Skeletal muscle satellite cell (primary cell): ENCODE data around the gene SLC39A11.

Experiments
- H3K27me3 ChIP-seq: 2 replicates; pipeline ENCODE4 v1.7.0; 2013; ENCODE audit warnings: low read length; ENCODE audit not compliant: control insufficient read depth, insufficient read depth
- H3K36me3 ChIP-seq: 2 replicates; pipeline ENCODE4 v1.7.0; 2013; ENCODE audit warnings: mild to moderate bottlenecking, control low read depth, low read length; ENCODE audit not compliant: insufficient read depth
- H3K4me1 ChIP-seq: 2 replicates; pipeline ENCODE4 v1.7.0; 2013; ENCODE audit warnings: low read length; ENCODE audit not compliant: control insufficient read depth, insufficient read depth
- H3K4me2 ChIP-seq: 2 replicates; pipeline ENCODE4 v1.7.0; 2013; ENCODE audit warnings: mild to moderate bottlenecking, low read length
- H3K4me3 ChIP-seq: 2 replicates; pipeline ENCODE4 v1.7.0; 2013; ENCODE audit warnings: low read length
- H3K9ac ChIP-seq: 2 replicates; pipeline ENCODE4 v1.7.0; 2013; ENCODE audit warnings: mild to moderate bottlenecking, low read depth, low read length, moderate library complexity
- H3K9me3 ChIP-seq: replicated peaks from 2 replicates; pipeline ENCODE4 v1.7.0; 2013; ENCODE audit warnings: mild to moderate bottlenecking, control low read depth, low read length

Gene SLC39A11

DNA sequence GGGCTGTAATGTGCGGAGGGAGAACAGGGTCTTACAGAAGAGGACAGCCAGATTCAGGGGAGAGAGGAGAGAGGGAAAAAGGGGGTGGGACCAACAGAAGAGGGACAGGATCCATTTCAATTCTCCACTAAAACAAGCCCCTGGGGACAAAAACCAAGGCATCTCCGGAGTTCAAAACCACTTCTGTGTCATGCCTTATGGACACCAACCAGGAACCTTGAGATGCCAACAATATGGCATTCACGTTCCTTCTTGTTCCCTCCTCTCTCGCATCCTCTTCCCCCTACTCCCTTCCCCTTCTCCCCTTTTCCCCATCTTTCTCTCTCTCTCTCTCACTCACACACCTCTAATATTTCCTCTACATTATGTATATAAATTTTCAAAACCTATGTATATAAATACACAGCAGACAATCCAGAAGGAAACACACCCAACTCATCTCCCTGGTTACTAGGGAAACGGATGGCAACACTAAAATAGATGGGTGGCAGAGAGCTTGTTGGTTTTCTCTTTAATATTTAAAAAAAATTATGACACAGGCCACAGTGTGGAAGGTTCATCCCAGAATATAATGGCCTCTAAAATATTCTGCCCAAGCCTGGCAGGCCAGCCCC is 123.1 kb downstream of the SLC39A11 start:
- Histone ChIP-seq H3K9ac (no peak overlapping the region), H3K4me3 (no peak overlapping the region), H3K4me2 (no peak overlapping the region), H3K9me3 (no peaks in the 10 kb centered on the region), H3K4me1 (peaks cover 4% of the 10 kb centered on the region), H3K36me3 (no peaks in the 10 kb centered on the region), H3K27me3 (no peaks in the 10 kb centered on the region)

DNA sequence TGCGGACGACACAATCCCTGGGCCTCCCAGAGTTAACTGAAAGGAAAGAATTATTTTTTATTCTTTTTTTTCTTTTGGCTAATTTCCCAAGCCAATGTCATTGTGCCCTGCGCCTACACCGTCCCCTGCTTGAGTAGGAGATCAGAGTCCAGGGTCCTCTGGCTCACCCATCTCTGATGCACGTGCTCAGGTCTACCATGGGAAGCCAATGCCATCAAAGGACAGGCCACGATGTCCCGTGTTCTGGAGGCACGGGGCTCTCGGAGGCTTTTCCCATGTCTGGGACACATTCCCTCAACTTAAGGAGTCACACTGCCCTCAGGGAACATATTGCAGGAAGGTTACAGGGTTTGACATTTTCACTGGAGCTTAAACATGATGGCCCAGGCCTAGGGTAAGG is 123.7 kb downstream of the SLC39A11 start:
- Histone ChIP-seq H3K4me3 (no peak overlapping the region), H3K9me3 (no peaks in the 10 kb centered on the region), H3K36me3 (no peaks in the 10 kb centered on the region), H3K4me1 (peaks cover 4% of the 10 kb centered on the region), H3K4me2 (no peak overlapping the region), H3K9ac (no peak overlapping the region), H3K27me3 (no peaks in the 10 kb centered on the region)

DNA sequence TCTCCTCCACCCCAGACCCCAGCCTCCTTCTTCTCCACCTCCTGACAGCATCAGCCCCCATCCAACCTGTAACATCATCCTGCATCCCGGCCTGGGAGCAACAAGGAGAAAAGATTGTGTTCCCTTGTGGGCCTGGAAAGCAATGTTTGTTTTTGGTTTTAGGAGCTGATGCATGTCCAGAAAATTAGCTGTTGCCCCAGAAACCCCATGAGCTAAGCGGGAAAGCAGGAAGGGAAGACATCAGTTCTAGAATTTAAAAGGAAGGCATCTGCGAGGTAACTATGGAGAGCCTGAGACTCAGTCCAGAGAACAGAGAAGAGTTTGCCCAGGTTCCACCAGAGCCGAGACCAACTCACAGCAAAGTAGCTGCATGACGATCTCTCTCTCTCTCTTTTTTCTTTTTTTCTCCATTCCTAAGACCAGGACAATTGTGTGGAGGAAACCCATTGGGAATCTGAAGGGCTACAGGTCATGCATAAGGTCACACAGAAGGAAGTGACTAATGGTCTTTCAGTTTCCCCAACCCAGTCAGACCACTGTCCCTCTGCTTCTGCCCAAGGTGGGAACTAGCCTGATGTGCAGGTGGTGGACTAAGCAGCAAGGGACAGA is 124.4 kb downstream of the SLC39A11 start:
- Histone ChIP-seq H3K4me2 (no peak overlapping the region), H3K9ac (no peak overlapping the region), H3K36me3 (no peaks in the 10 kb centered on the region), H3K4me1 (peaks cover 4% of the 10 kb centered on the region), H3K9me3 (no peaks in the 10 kb centered on the region), H3K4me3 (no peak overlapping the region), H3K27me3 (no peaks in the 10 kb centered on the region)

GRCh38 chr17:72967277-72967970 is 125.1 kb downstream of the SLC39A11 start:
- Histone ChIP-seq H3K4me1 (peaks cover 4% of the 10 kb centered on the region), H3K9ac (no peak overlapping the region), H3K9me3 (no peaks in the 10 kb centered on the region), H3K36me3 (no peaks in the 10 kb centered on the region), H3K4me3 (no peak overlapping the region), H3K27me3 (no peaks in the 10 kb centered on the region), H3K4me2 (no peak overlapping the region)

DNA sequence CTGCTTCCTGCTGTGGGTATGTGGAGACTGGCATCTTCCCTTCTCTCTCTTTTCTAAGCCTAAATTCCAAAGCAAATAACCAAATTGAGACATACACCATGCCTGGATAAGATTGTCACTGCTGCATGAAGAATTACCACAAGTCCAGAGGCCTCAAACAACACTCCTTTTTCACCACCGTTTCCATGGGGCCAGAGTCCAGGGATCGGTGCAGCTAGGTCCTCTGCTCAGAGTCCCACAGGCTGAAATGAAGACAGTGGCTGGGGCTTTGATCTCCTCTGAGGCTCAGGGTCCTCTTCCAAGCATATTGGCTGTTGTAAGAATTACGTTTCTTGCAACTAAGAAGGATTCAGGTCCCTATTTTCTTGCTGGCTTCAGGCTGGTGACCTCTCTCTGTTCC is 130.4 kb downstream of the SLC39A11 start:
- Histone ChIP-seq H3K4me2 (no peak overlapping the region), H3K4me1 (no peaks in the 10 kb centered on the region), H3K27me3 (no peaks in the 10 kb centered on the region), H3K9me3 (no peaks in the 10 kb centered on the region), H3K4me3 (no peak overlapping the region), H3K36me3 (no peaks in the 10 kb centered on the region), H3K9ac (no peak overlapping the region)

- Histone ChIP-seq H3K4me2 (no peak overlapping the region), H3K27me3 (no peaks in the 10 kb centered on the region), H3K9me3 (no peaks in the 10 kb centered on the region), H3K36me3 (no peaks in the 10 kb centered on the region), H3K9ac (no peak overlapping the region), H3K4me3 (no peak overlapping the region), H3K4me1 (no peaks in the 10 kb centered on the region)
Measured at GRCh38 chr17:72955391-72956140, 136.9 kb downstream of the SLC39A11 start.

GRCh38 chr17:72954579-72954978 is 137.9 kb downstream of the SLC39A11 start:
- Histone ChIP-seq H3K4me2 (no peak overlapping the region), H3K9ac (no peak overlapping the region), H3K36me3 (no peaks in the 10 kb centered on the region), H3K9me3 (no peaks in the 10 kb centered on the region), H3K4me1 (no peaks in the 10 kb centered on the region), H3K27me3 (no peaks in the 10 kb centered on the region), H3K4me3 (no peak overlapping the region)

DNA sequence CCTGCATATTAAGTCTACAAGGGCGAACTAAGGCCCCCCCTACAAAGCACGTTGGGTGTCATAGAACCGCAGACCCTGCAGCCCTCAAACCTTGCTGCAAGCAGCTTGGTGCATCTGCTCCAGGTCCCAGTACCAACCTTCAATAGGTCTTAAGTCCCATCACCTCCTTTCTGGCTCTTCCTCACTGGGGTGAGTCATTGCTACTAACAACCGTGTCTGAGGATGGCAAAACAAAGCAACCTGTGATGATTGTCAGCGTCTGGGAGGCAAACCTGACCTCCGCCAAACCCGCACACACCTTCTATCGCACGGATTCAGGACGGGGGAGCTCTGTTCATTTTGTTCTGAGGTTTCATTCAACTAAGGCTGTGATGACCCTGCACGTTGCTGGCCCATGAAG is 138.9 kb downstream of the SLC39A11 start:
- Histone ChIP-seq H3K4me2 (no peak overlapping the region), H3K9ac (no peak overlapping the region), H3K27me3 (no peaks in the 10 kb centered on the region), H3K36me3 (no peaks in the 10 kb centered on the region), H3K4me1 (no peaks in the 10 kb centered on the region), H3K4me3 (no peak overlapping the region), H3K9me3 (no peaks in the 10 kb centered on the region)

DNA sequence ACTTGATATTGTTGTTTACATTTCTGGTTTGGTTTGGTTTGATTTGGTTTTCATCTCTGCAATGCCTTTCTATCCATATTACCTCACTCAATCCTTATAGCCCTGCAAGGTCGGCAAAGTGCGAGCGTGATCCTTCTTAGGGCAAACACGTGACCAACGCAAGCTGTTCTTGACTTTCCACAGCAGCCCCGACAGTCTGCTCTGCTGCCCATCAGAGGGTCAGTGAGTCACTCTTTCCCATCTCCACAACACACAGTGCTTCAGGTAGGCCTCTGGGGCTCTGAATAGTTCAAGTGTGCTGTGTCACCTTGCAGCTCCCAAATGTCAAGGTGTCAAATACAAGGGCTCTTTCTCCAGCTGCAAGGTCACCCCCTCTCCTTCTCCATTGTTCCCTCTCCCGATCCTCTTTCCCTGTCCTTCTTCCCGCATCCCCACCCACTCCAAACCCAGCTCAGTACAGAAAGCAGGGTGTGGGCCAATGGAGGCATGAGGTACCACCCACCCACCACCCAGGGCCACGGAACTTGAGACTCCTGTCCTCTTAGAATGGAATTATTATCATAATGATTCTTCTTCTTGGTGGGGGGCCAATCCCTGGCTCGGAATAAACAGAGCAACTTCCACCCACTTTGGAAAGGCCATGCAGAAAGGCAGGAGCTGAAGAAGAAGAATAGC is 139.7 kb downstream of the SLC39A11 start:
- Histone ChIP-seq H3K9me3 (no peaks in the 10 kb centered on the region), H3K9ac (no peak overlapping the region), H3K36me3 (no peaks in the 10 kb centered on the region), H3K4me1 (no peaks in the 10 kb centered on the region), H3K4me3 (no peak overlapping the region), H3K27me3 (no peaks in the 10 kb centered on the region), H3K4me2 (no peak overlapping the region)

DNA sequence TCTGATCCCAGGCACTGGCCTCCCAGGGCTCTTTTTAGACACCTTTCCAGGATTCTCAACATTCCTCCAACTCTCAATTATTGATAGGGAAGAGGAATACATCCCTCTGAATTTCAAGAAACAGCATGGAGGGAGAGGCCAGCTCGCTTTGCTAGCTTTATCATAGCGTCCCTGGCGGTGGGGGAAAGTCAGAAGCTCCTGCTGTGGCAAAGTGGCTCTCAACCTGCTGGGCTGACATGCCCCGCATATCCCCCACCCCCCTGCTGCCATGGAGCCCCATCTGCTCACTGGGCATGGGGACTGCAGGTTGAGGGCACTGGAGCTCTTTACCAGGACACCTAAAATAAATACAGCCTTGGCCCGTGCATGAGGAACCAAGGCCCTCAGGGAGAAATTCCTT is 140.3 kb downstream of the SLC39A11 start:
- no peak overlapping the region for H3K4me3 ChIP-seq
- no peaks in the 10 kb centered on the region for H3K27me3 ChIP-seq
- no peaks in the 10 kb centered on the region for H3K36me3 ChIP-seq
- H3K4me2 ChIP-seq, result no peak overlapping the region
- H3K4me1 ChIP-seq, result no peaks in the 10 kb centered on the region
- H3K9me3 ChIP-seq, result no peaks in the 10 kb centered on the region
- H3K9ac ChIP-seq, result no peak overlapping the region

GRCh38 chr17:72950242-72950931 is 142.1 kb downstream of the SLC39A11 start:
- Histone ChIP-seq H3K36me3 (no peaks in the 10 kb centered on the region), H3K4me2 (no peak overlapping the region), H3K27me3 (no peaks in the 10 kb centered on the region), H3K9me3 (no peaks in the 10 kb centered on the region), H3K4me1 (no peaks in the 10 kb centered on the region), H3K4me3 (no peak overlapping the region), H3K9ac (no peak overlapping the region)
